ENCODE measurements around the gene FGF5.
"Not testable (repeated sequence)": the region's sequence is repeated elsewhere in the genome, so short reads cannot be mapped to it uniquely, and the experiment has no call there.

DNA sequence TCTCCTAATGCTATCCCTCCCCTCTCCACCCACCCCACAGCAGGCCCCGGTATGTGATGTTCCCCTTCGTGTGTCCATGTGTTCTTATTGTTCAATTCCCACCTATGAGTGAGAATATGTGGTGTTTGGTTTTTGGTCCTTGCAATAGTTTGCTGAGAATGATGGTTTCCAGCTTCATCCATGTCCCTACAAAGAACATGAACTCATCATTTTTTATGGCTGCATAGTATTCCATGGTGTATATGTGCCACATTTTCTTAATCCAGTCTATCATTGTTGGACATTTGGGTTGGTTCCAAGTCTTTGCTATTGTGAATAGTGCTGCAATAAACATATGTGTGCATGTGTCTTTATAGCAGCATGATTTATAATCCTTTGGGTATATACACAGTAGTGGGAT lies 24.2 kb downstream of the FGF5 start:
- not testable (repeated sequence) for TF ChIP-seq ZNF76 (tag by site-specific recombination; IDR thresholded peaks at IDR 0.05; ENCODE audit: borderline replicate concordance, low read depth); ZNF830 (tag by site-specific recombination; IDR thresholded peaks at IDR 0.05; ENCODE audit: low read depth); HOXA7 (CRISPR knock-in tag; IDR thresholded peaks at IDR 0.05; ENCODE audit: borderline replicate concordance); ZFP69B (tag by site-specific recombination; IDR thresholded peaks at IDR 0.05)
- TF ChIP-seq, protein P1, sequence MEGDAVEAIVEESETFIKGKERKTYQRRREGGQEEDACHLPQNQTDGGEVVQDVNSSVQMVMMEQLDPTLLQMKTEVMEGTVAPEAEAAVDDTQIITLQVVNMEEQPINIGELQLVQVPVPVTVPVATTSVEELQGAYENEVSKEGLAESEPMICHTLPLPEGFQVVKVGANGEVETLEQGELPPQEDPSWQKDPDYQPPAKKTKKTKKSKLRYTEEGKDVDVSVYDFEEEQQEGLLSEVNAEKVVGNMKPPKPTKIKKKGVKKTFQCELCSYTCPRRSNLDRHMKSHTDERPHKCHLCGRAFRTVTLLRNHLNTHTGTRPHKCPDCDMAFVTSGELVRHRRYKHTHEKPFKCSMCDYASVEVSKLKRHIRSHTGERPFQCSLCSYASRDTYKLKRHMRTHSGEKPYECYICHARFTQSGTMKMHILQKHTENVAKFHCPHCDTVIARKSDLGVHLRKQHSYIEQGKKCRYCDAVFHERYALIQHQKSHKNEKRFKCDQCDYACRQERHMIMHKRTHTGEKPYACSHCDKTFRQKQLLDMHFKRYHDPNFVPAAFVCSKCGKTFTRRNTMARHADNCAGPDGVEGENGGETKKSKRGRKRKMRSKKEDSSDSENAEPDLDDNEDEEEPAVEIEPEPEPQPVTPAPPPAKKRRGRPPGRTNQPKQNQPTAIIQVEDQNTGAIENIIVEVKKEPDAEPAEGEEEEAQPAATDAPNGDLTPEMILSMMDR (tag by site-specific recombination; IDR thresholded peaks at IDR 0.05): not testable (repeated sequence)
- TF ChIP-seq, protein P2, sequence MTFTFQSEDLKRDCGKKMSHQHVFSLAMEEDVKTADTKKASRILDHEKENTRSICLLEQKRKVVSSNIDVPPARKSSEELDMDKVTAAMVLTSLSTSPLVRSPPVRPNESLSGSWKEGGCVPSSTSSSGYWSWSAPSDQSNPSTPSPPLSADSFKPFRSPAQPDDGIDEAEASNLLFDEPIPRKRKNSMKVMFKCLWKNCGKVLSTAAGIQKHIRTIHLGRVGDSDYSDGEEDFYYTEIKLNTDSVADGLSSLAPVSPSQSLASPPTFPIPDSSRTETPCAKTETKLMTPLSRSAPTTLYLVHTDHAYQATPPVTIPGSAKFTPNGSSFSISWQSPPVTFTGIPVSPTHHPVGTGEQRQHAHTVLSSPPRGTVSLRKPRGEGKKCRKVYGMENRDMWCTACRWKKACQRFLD (tag by site-specific recombination; IDR thresholded peaks at IDR 0.05): not testable (repeated sequence)
- TF ChIP-seq, protein P3, sequence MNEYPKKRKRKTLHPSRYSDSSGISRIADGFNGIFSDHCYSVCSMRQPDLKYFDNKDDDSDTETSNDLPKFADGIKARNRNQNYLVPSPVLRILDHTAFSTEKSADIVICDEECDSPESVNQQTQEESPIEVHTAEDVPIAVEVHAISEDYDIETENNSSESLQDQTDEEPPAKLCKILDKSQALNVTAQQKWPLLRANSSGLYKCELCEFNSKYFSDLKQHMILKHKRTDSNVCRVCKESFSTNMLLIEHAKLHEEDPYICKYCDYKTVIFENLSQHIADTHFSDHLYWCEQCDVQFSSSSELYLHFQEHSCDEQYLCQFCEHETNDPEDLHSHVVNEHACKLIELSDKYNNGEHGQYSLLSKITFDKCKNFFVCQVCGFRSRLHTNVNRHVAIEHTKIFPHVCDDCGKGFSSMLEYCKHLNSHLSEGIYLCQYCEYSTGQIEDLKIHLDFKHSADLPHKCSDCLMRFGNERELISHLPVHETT (tag by site-specific recombination; IDR thresholded peaks at IDR 0.05): not testable (repeated sequence)
